Gastrocnemius medialis (tissue), 4 donors: ENCODE measurements around the gene ADD1. TPM values are rescaled to one million over a fixed set of nuclear protein-coding genes. Genes with fewer than 3 reads are reported as not detected.

Source experiments
- ATAC-seq, 2 donors: fragments of 150-250 bp; one replicate each; pipeline ENCODE4 v1.9.1; 2016
- DNase-seq, 2 donors: peaks; one replicate each; pipeline ENCODE4 v3.0.0-alpha.2; 2019
- H3K27ac ChIP-seq, 4 donors: fragments of 200-600 bp; sonication (generic); 1 replicate in 1 of 4; 2 replicates in 3 of 4; pipeline ENCODE4 v1.5.1; 2016 to 2018; ENCODE audit warnings: mild to moderate bottlenecking in 2 of 4, moderate library complexity in 1 of 4
- H3K27me3 ChIP-seq, 3 donors: fragments of 200-600 bp; sonication (generic) in 2 of 3; 1 replicate in 1 of 3; 2 replicates in 2 of 3; pipeline versions ENCODE4 v1.5.1 to v1.6.0; 2016 to 2019; ENCODE audit warnings: mild to moderate bottlenecking in 1 of 3, moderate library complexity in 1 of 3
- H3K36me3 ChIP-seq, 2 donors: fragments of 200-600 bp; sonication (generic) in 1 of 2; one replicate each; pipeline ENCODE4 v1.5.1; 2017 to 2018
- H3K4me1 ChIP-seq, 2 donors: fragments of 200-600 bp; sonication (generic) in 1 of 2; one replicate each; pipeline ENCODE4 v1.5.1; 2016 to 2017; ENCODE audit warnings: mild to moderate bottlenecking in 2 of 2
- H3K4me3 ChIP-seq, 4 donors: fragments of 200-600 bp; sonication (generic) in 3 of 4; 1 replicate in 1 of 4; 2 replicates in 3 of 4; pipeline ENCODE4 v1.5.1; 2016 to 2019; ENCODE audit warnings: mild to moderate bottlenecking in 2 of 4
- H3K9me3 ChIP-seq, 3 donors: fragments of 200-600 bp; sonication (generic) in 2 of 3; 1 replicate in 1 of 3; 2 replicates in 2 of 3; pipeline ENCODE4 v1.5.1; 2016 to 2019
- POLR2A ChIP-seq, 2 donors: fragments of 450-650 bp; IDR thresholded peaks; one replicate each; pipeline ENCODE4 v1.6.1; 2017; ENCODE audit warnings: antibody characterized with exemption in 2 of 2, mild to moderate bottlenecking in 2 of 2, moderate library complexity in 2 of 2
- in situ Hi-C, 4 donors: fragments of 200-750 bp; cut with MboI; loops; one replicate each; pipeline versions ENCODE4 v1.15.0 to v1.8.0; 2017; ENCODE audit warnings: low sequenced_read_pairs in 4 of 4
- intact Hi-C: fragments of 100-400 bp; cut with DNase I; formaldehyde crosslinking; loops from one replicate; pipeline ENCODE4 v1.15.1; 2023; ENCODE audit warnings: low total_unique reads
- total RNA-seq, 4 donors: library from RNA; depleted of rRNA; stranded (reverse); fragments of >200 nt; gene quantifications; one replicate each; pipeline versions ENCODE4 v1.1.0 to v1.2.3, GENCODE V29; 2016
- TF ChIP-seq, protein P1 (sequence below), 5 experiments: fragments of 450-650 bp in 3 of 5; fragments of 200-600 bp in 2 of 5; sonication (generic) in 2 of 5; IDR thresholded peaks in 4 of 5; conservative IDR thresholded peaks in 1 of 5; 1 replicate in 4 of 5; 2 replicates in 1 of 5; pipeline ENCODE4 v1.5.1; 2016 to 2019; ENCODE audit warnings: antibody characterized with exemption in 5 of 5, mild to moderate bottlenecking in 3 of 5, moderate library complexity in 3 of 5

Gene ADD1
- total RNA-seq, 4 donors from 2014 or later, result 144 to 255 (median 178) TPM

DNA sequence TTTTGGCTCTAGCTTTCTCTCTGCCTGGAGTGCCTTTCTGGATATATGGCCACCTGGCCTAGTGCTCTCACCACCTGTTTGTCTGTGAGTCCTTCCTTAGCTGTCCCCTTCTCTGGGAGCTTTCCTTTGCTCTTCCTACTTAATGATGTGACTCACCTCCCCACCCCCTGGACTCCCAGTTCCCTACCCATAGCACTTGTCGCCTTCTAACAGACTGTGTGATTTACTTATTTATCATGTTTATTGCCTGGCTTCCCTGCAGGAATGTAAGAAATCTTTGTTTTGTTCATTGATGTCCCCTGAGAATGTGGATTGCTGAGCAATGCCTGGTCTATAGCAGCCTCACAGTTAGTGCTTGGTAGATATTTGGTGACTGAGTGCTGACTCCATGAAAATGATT lies 18.9 kb downstream of the ADD1 start:
- Histone ChIP-seq H3K9me3 (no peaks in the 10 kb centered on the region), H3K4me3 (peak overlapping the region; percentile 3 to 36 (median 23)), H3K4me1 (peaks cover 99 to 100% of the 10 kb centered on the region in 2 donors), H3K36me3 (no peaks in the 10 kb centered on the region), H3K27ac (peak overlapping the region; percentile 70 to 84 (median 79)), H3K27me3 (no peaks in the 10 kb centered on the region)
- intact Hi-C loops (loop anchor here (10.0 kb wide), 2 partner anchors 98 to 328 kb away; partner anchors contain the start of gene FAM193A), in situ Hi-C loops (no loop called here)
- peak; percentile 36 to 59 for ATAC-seq
- DNase-seq, result peak in 1 of 2 donors; percentile 3
- TF ChIP-seq POLR2A (IDR thresholded peaks at IDR 0.05), result no peak
- TF ChIP-seq, protein P1, sequence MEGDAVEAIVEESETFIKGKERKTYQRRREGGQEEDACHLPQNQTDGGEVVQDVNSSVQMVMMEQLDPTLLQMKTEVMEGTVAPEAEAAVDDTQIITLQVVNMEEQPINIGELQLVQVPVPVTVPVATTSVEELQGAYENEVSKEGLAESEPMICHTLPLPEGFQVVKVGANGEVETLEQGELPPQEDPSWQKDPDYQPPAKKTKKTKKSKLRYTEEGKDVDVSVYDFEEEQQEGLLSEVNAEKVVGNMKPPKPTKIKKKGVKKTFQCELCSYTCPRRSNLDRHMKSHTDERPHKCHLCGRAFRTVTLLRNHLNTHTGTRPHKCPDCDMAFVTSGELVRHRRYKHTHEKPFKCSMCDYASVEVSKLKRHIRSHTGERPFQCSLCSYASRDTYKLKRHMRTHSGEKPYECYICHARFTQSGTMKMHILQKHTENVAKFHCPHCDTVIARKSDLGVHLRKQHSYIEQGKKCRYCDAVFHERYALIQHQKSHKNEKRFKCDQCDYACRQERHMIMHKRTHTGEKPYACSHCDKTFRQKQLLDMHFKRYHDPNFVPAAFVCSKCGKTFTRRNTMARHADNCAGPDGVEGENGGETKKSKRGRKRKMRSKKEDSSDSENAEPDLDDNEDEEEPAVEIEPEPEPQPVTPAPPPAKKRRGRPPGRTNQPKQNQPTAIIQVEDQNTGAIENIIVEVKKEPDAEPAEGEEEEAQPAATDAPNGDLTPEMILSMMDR (IDR thresholded peaks at IDR 0.05 in 4 of 5, conservative IDR thresholded peaks at IDR 0.05 in 1 of 5), result no peak

DNA sequence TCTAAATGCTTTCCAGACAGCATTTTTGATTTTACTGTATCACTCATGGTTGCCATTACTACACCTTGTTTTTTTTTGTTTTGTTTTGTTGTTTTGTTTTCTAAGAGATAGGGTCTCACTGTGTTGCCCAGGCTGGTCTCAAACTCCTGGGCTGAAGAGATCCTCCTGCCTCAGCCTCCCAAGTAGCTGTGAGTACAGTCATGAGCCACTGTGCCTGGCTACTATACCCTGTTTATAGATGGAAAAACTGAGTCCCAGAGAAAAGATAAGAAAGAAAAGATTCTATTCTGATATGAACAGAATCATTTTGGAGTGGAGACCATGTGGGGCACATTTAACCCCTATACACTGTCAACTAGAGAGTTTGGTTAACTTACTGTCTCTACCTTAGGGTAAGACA lies 20.0 kb downstream of the ADD1 start:
- TF ChIP-seq, protein P1 (IDR thresholded peaks at IDR 0.05 in 4 of 5, conservative IDR thresholded peaks at IDR 0.05 in 1 of 5), result no peak
- no peak for TF ChIP-seq POLR2A (IDR thresholded peaks at IDR 0.05)
- Histone ChIP-seq H3K4me3 (no peak overlapping the region), H3K27ac (peak overlapping the region; percentile 70 to 84 (median 79)), H3K9me3 (no peaks in the 10 kb centered on the region), H3K27me3 (no peaks in the 10 kb centered on the region), H3K4me1 (peaks cover 99 to 100% of the 10 kb centered on the region in 2 donors), H3K36me3 (no peaks in the 10 kb centered on the region)
- in situ Hi-C loops (no loop called here), intact Hi-C loops (loop anchor here (10.0 kb wide), 2 partner anchors 99 to 329 kb away; partner anchors contain the start of gene FAM193A)
- DNase-seq (no peak), ATAC-seq (no peak)

DNA sequence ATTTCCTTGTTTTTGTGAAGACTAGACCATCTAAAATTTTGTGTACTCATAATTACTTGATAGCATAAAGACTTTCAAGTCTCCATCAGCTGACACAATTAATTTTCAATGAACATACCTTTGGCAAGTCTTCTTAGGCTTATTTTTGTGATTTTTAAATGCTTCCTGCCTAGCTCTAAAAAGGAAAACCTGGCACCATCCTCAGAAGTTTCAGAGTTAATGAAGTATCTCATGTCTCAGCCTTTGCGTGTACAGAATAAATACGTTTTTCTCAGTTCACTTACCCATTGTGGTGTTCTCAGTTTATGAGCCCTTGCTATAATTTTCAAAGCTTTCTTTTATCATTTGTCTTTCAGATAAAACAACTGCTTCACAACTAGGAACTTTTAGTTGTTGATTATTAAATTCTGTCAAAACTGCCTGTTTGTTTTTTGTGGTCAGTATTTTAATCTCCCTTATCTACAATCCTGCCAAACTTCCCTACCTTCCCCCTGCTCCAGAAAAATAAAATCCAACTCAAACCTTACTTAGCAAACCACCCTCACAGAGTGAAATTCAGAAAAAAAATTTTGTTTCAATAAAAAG lies 21.6 kb downstream of the ADD1 start:
- no peak for DNase-seq
- intact Hi-C loops, result loop anchor here (10.0 kb wide), 2 partner anchors 100 to 330 kb away; partner anchors contain the start of gene FAM193A
- TF ChIP-seq POLR2A (IDR thresholded peaks at IDR 0.05), result no peak
- TF ChIP-seq, protein P1 (IDR thresholded peaks at IDR 0.05 in 4 of 5, conservative IDR thresholded peaks at IDR 0.05 in 1 of 5), result no peak

DNA sequence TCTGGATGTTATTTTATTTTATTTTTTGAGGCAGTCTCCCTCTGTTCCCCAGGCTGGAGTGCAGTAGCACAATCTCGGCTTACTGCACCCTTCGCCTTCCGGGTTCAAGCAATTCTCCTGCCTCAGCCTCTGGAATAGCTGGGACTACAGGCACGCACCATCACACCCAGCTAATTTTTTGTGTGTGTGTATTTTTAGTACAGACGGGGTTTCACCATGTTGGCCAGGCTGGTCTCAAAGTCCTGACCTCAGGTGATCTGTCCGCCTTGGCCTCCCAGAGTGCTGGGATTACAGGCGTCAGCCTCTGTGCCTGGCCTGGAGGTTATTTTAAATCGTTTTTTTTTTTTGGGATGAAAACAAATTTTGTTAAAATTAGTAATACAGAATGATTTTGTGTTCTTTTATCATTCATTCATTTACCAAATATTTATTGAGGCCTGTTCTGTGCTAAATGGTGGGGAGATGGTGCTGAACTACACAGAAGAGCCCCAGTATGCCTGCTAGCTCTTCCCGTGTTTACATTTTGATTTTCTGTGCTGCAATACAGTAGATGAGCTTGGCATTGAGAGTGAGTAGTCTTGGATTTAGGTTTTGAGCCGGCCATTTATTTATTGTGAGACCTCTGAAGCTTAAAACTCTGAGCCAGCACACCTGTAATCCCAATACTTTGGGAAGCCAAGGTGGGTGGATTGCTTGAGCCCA lies 22.7 kb downstream of the ADD1 start:
- Histone ChIP-seq H3K9me3 (no peaks in the 10 kb centered on the region), H3K27ac (peak overlapping the region; percentile 75 to 84 (median 79)), H3K27me3 (no peaks in the 10 kb centered on the region), H3K36me3 (no peaks in the 10 kb centered on the region), H3K4me1 (peaks cover 99 to 100% of the 10 kb centered on the region in 2 donors), H3K4me3 (peak overlapping the region in 1 of 4 donors; percentile 11)
- in situ Hi-C loops, result no loop called here
- no peak for TF ChIP-seq POLR2A (IDR thresholded peaks at IDR 0.05)
- TF ChIP-seq, protein P1 (IDR thresholded peaks at IDR 0.05 in 4 of 5, conservative IDR thresholded peaks at IDR 0.05 in 1 of 5), result no peak
- DNase-seq (peak in 1 of 2 donors; percentile 71), ATAC-seq (peak in 1 of 2 donors; percentile 42)
- intact Hi-C loops, result loop anchor here (10.0 kb wide), 2 partner anchors 102 to 332 kb away; partner anchors contain the start of gene FAM193A

More for the DNA sequence above, 21.6 kb downstream of the ADD1 start:
- Histone ChIP-seq H3K9me3 (no peaks in the 10 kb centered on the region), H3K4me3 (no peak overlapping the region), H3K27me3 (no peaks in the 10 kb centered on the region), H3K4me1 (peaks cover 99 to 100% of the 10 kb centered on the region in 2 donors), H3K36me3 (no peaks in the 10 kb centered on the region), H3K27ac (peak overlapping the region; percentile 75 to 84 (median 79))
- no peak for ATAC-seq
- in situ Hi-C loops, result no loop called here
